HEK293T (cell line): Measurements from ENCODE around the gene CDKN3.

Source experiments
- ARNT ChIP-seq: fragments of 450-650 bp; IDR thresholded peaks from 2 replicates; pipeline ENCODE4 v1.6.1; 2017; ENCODE audit warnings: mild to moderate bottlenecking
- FOXA1 ChIP-seq: fragments of 450-650 bp; IDR thresholded peaks from 2 replicates; pipeline ENCODE4 v1.6.1; 2016; ENCODE audit warnings: mild to moderate bottlenecking
- FOXM1 ChIP-seq: fragments of 450-650 bp; IDR thresholded peaks from 2 replicates; pipeline ENCODE4 v1.6.1; 2017; ENCODE audit warnings: mild to moderate bottlenecking, borderline replicate concordance
- HDGF ChIP-seq: fragments of 450-650 bp; IDR thresholded peaks from 2 replicates; pipeline ENCODE4 v1.6.1; 2017; ENCODE audit warnings: antibody characterized with exemption, borderline replicate concordance
- SP1 ChIP-seq: fragments of 450-650 bp; IDR thresholded peaks from 2 replicates; pipeline ENCODE4 v1.6.1; 2017
- SUZ12 ChIP-seq: fragments of 450-650 bp; IDR thresholded peaks from 2 replicates; pipeline ENCODE4 v1.6.1; 2016; ENCODE audit warnings: mild to moderate bottlenecking

DNA sequence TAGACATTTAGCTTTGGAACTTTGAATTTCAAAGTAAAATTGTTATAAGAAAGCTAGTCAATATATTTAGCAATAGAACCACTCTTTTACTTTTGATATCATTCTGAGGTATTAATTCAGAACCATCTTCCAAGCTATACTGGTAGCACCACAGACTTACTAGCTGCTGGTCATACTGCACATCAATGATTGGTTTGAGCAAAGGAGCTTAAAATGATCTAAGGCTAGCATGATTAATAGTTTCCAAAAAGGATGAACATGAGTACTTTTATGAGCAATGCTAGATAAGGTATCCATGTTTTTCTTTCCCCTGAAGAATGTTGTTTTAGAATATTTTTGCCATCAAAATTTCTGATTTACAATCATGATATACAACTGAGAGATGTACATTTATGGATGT is 27.2 kb downstream of the CDKN3 start:
- no peak for TF ChIP-seq FOXA1
- no peak for TF ChIP-seq HDGF
- no peak for TF ChIP-seq ARNT
- TF ChIP-seq SP1: no peak
- TF ChIP-seq SUZ12: no peak
- TF ChIP-seq FOXM1: no peak
